Endometrial microvascular endothelial cells (primary cell): ENCODE results near the gene RHBDL1. TPM values are rescaled to one million over a fixed set of nuclear protein-coding genes. Genes with fewer than 3 reads are reported as not detected.

Source experiments
- in situ Hi-C: cut with HindIII; loops from 2 replicates; pipeline ENCODE4 v1.10.0; 2017; ENCODE audit warnings: low sequenced_read_pairs, low pct_unique_long_range_greater_than_20kb; ENCODE audit errors: inconsistent ontology term
- total RNA-seq: library from RNA; depleted of rRNA; stranded (reverse); fragments of >200 nt; gene quantifications from one replicate; pipeline ENCODE4 v1.2.3, GENCODE V29; 2015; ENCODE audit errors: inconsistent ontology term

RHBDL1 gene
- total RNA-seq, 1 donor from 2014 or later: 2.1 TPM

DNA sequence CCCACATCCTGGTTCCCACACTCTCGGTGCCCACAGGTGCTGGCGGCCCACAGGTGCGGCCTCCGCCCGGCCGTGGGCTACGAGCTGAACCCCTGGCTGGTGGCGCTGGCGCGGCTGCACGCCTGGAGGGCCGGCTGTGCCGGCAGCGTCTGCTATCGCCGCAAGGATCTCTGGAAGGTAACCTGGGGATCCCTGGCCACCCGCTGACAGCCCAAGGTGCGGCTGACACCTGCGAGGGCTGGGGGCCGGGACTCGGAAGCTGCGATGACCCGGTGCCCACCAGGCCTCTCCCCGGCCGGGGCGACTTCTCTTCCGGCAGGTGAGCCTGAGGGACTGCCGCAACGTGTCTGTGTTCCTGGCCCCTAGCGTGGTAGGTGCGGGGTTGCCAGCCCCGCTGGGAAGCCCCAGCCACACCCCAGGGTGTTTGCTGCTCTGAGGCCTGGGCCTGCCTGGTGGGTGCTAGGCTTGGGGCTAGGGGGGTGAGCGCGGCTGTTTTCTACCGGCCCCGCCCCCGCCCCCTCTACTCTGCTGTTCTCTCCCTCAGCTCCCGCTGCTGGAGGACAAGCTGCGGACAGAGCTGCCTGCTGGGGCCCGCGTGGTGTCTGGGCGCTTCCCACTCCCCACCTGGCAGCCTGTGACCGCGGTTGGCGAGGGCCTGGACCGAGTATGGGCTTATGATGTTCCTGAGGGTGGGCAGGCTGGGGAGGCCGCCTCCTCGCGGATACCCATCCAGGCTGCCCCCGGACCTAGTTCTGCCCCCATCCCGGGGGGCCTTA, 46.5 kb downstream of the RHBDL1 start:
- in situ Hi-C loops: no loop called here

DNA sequence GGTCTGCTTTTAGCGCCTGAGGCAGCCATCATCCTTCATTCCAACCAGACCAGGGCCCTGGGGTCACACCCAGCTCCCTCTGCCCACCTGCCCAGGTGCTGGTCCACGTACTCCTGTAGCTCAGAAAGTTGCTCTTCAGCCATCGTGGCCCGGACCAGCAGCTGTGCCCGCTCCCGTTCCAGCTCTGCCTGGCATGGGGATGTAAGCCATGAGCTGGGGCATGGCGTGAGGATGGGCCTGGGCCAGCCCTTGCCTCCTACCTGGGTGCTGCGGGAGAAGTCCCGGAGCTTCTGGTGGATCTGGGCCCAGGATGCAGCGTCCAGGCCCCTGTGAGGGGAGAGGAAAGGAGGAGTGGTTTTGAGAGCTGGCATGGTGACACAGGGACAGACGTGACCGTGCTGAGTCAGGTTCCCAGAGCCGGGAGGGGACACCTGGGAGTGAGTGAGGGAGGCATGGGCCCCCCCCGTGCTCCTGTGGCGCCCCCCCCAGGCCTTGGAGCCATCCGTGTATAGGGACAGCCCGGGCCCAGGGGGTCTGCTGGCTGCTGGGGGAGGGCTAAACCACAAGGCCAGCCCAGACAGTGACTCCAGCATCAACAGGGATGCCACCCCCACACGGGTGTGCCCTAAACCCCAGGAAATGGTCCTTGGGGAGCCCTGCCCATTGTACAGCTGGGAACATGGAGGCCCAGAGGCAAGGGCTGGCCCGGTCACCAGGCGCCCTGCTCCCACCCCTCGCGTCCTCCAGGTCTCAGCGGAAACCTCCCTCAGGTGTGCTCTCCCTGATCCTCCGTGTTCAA, 47.6 kb downstream of the RHBDL1 start:
- in situ Hi-C loops: no loop called here

DNA sequence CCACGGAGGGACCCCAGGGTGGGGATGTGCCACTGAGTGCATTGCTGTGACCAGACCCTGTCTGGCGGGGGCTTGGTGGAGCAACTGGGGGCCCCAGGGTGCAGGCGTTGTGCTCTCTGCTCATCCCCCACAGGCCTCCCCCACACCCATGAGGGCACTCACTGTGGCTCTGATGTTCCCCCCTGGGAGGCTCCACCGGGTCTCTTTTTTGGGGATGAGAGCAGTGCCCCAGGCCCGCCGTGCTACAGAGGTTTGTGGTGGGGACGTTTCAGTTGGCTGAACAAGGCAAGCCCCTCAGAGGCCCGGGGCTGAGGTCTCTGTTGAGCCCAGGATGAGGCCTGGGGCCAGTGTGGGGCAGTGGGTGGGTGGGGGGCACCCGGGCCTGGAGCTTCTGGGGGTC, 48.2 kb downstream of the RHBDL1 start:
- in situ Hi-C loops: no loop called here

DNA sequence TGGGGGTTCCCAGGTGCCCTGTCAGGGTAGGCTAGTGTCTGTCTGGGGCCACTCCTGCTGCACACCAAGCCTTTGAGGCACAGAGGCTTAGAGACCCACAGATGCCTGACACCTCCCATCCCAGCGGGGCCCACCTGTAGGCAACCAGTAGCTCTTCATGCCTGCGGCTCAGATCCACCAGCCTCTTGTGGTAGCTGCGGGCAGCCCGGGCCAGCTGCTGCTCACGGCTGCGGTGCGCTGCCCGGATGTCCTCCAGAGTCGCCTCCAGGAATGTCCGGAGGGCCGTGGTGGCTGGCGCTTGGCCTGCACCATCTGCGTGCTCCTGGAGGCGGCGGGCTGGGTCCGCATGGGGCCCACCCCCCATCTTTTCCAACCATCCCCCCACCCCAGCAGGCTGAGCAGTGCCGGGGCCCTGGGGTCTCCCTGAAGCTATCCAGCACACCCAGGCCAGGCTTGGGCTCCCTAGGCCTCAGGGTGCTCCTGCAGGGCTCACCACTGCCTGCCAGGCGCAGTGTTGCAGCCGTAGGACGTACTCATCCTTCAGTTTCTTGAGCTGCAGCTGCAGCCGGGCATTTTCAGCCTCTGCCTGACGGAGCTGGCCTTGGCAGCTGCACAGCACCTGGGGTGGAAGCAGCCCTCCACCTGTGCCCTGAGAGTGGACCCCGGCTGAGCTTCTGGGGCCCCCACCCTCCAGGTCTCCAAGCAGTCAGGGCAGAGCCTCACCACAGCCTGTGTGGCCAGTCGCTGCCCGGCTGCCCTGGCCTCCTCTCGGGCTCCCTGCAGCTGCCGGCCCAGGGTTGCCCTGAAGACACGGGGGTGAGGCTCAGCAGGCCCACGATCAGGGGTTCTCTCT, 48.9 kb downstream of the RHBDL1 start:
- in situ Hi-C loops: no loop called here

DNA sequence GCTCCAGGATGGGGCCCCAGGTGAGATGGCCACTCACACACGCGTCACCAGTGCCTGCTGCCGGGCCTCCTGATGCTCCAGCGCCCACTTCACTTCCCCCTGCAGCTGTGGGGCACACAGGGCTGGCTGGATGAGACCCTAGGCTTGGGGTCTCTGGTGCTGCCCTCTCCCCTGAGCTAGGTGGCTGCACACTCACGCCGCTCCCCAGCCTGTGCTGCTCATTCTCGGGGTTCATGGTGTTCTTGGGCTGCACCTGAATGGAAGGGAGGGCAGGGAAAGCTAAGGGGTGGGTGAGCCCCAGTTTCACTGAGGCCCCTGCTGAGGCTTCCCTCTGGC, 49.5 kb downstream of the RHBDL1 start:
- in situ Hi-C loops: no loop called here

DNA sequence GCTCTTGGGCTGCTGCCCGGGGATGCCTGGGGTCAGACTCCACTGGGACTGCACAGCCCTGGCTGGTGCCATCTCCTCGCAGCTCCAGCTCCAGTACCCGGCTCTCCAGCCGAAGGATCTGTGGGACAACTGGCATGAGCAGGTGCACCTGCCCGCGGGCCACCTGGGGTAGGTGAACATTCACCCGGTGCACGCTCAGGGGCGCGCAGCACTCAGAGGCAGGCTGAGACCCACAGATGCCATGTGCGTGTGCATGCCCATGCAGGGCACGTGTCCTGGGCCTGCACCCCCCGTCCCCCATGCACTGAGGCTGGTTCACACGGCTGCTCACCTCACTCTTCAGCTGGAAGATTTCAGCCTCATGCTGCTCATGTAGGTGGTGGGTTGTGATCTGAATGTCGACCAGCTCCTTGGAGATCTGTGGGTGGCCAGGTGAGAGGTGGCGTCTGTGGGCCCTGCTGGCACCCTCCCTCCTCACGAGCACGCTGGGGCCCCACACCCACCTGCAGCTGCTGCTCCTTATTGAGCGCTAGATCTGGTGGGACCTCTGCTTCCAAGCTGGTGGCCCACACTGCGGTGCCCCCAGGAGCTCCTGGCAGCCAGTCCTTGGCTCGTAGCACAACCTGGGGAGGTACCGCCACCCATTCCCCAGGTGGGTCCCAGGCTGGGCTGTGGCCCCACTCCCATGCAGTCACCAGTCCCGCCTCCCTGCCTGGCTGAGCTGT, 50.2 kb downstream of the RHBDL1 start:
- in situ Hi-C loops: no loop called here

DNA sequence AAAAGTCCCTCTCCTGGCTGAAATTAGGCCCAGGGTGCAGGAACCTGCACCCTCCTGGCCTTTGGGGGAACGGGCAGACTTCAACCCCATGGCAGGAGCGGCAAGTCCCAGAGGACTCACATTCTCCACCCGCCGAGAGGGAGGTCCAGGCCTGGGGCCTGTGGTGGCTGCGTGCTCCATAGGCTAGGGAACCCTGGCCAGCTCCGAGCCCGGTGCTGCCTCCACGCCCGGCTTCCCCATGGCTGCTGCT, 50.6 kb downstream of the RHBDL1 start:
- in situ Hi-C loops: no loop called here

DNA sequence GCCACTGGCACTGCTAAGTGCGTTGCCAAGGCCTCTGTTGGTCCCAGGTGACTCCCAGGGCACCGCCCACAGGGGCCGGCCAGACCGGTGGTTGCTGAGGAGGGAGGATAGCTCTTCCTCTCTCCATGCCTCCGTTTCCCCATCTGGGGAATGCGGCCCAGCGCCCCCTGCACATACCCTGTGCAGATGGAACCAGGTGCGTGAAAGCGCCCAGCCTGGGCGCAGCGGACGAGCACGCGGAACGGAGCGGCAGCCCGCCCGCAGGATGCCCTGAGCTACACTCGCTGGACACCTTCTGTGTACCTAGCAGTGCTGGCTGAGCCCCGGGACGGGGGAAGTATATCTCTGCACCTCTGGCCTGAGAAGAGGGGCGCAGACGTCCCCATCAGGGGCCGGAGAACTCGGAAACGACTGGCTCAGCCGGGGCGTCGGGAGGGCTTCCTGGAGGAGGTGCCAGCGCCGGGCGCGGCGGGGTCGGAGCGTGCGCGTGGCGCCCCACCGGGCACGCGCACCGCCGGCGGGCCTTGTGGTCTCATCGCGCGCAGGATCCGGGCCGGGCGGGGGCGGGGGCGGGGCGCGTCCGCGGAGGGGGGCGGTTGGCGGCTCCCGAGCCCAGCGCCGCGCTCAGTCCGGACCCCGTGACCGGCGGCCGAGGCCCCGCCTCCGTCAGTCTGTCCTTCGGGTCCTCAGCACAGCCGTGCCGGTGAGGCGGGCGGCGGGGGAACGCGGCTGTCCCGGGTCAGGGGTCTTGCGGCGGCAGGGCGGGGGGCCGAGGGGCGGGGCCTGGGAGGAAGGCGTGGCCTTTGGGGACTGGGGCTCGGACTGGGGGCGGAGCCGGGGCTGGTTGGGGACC, 51.2 kb downstream of the RHBDL1 start, which contains the start of the genes CCDC78 and HAGHL:
Gene CCDC78, minus strand, starts transcription at position 6 of the 853 bp plus-strand sequence. CDS start 76 bp downstream, outside the sequence.
Gene HAGHL, plus strand, starts transcription at position 669 of the 853 bp plus-strand sequence. CDS start 404 bp downstream, outside the sequence.
- in situ Hi-C loops: no loop called here

DNA sequence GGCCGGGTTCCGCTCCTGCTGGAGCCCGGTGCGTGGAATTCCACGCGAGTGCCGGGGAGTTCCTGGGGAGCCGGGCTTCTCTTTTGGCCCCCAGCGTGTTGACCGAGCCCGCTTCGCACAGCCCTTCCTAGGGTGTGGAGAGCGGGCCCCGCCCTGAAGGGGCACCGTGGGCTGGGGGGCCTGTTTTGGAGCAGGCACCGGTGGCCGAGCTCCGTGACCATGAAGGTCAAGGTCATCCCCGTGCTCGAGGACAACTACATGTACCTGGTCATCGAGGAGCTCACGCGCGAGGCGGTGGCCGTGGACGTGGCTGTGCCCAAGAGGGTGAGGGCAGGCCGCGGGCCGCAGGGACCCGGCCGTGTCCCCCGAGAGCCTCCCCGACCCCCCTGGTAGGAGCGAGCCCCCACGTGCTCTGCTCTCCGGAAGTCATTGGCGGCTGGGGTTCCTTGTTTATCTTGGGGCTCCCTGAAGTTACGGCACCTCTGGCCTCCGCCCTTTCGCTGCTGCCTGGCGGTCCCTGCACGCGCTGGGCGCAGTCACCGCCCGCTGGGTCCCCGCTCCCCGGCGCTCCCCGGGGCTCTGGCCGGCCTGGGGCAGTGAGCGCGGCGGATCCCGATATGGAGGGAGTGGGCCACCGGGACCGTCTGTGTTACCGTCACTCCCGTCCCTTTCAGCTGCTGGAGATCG, 52.0 kb downstream of the RHBDL1 start:
- in situ Hi-C loops: no loop called here

Other genes starting within 250 kb of the RHBDL1 start
- gene CAPN15, start 148.0 kb upstream of the RHBDL1 start, total RNA-seq: 60.2 TPM
- gene PRR35, start 115.3 kb upstream of the RHBDL1 start, total RNA-seq: not detected
- gene NHLRC4, start 108.7 kb upstream of the RHBDL1 start, total RNA-seq: not detected
- gene PIGQ, start 105.7 kb upstream of the RHBDL1 start, total RNA-seq: 29.1 TPM
- 9.9 TPM for gene RAB40C, start 85.6 kb upstream of the RHBDL1 start, total RNA-seq
- not detected for gene WFIKKN1, start 44.7 kb upstream of the RHBDL1 start, total RNA-seq
- gene METTL26, start 39.4 kb upstream of the RHBDL1 start, total RNA-seq: 119 TPM
- gene MCRIP2, start 33.8 kb upstream of the RHBDL1 start, total RNA-seq: 23.4 TPM
- 39.7 TPM for gene WDR90, start 26.3 kb upstream of the RHBDL1 start, total RNA-seq
- gene RHOT2, start 7.5 kb upstream of the RHBDL1 start, total RNA-seq: 41.3 TPM
- gene STUB1, start 4.7 kb downstream of the RHBDL1 start, total RNA-seq: 229 TPM
- gene JMJD8, start 8.7 kb downstream of the RHBDL1 start, total RNA-seq: 68.2 TPM
- 6.3 TPM for gene WDR24, start 14.7 kb downstream of the RHBDL1 start, total RNA-seq
- not detected for gene FBXL16, start 30.1 kb downstream of the RHBDL1 start, total RNA-seq
- 17.2 TPM for gene METRN, start 39.4 kb downstream of the RHBDL1 start, total RNA-seq
- gene ANTKMT, start 45.5 kb downstream of the RHBDL1 start, total RNA-seq: 14.0 TPM
- not detected for gene CCDC78, start 50.8 kb downstream of the RHBDL1 start, total RNA-seq
- not detected for gene HAGHL, start 51.4 kb downstream of the RHBDL1 start, total RNA-seq
- 34.5 TPM for gene CIAO3, start 65.3 kb downstream of the RHBDL1 start, total RNA-seq
- not detected for gene MSLN, start 85.1 kb downstream of the RHBDL1 start, total RNA-seq
- gene RPUSD1, start 112.7 kb downstream of the RHBDL1 start, total RNA-seq: 77.6 TPM
- 33.9 TPM for gene CHTF18, start 112.9 kb downstream of the RHBDL1 start, total RNA-seq
- not detected for gene GNG13, start 125.1 kb downstream of the RHBDL1 start, total RNA-seq